Measurements from ENCODE around the gene BRD1.

DNA sequence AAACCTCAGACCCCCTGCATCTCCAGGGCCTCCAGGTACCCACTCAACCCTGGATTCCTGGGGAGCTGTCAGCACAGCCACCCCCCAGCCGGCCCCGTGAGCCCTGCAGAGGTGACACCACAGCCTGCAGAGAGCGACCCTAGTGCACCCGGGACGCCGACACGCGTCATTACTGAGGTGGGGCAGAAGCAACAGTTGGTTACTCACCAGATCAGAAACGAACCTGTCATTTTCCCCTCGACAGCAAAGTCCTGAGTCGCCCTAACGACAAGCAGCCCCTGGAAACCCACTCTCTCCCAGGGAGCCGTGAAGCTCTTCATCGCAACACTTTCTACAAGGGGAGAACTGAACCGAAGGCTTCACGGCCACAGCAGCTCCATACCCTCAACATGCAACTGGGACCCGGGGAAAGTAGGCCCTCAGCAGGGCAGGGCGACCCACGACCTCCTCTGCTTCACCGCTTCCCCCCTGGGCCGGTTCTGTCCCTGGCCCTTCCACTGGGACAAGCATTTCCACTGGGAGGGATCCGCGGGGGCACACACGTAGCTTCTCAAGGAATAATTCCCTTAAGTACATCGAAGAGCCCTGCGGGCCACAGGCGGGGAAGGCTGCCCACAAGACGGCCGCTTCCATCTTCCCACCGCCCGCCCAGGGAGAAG lies 1.6 kb downstream of the BRD1 start:
- TF ChIP-seq POLR2AphosphoS5 (IDR thresholded peaks at IDR 0.05) (peak; percentile 46 to 58 (median 57)), EP300 (IDR thresholded peaks at IDR 0.05; ENCODE audit: low read depth) (no peak), CTCF (IDR thresholded peaks at IDR 0.05) (no peak), POLR2A (IDR thresholded peaks at IDR 0.05) (peak; percentile 59)

Data from transverse colon (tissue), 4 donors.